GM06990 (cell line): ENCODE measurements around the gene SASH3.

Experiments used
- DNase-seq: peaks from one replicate; pipeline ENCODE4 v3.0.0-alpha.2; 2011; ENCODE audit not compliant: insufficient read length; ENCODE audit errors: extremely low read depth
- H3K27me3 ChIP-seq: replicated peaks from 2 replicates; pipeline ENCODE4 v1.6.0; 2011; ENCODE audit warnings: low read length; ENCODE audit not compliant: control insufficient read depth, insufficient read depth
- H3K36me3 ChIP-seq: 2 replicates; pipeline ENCODE4 v1.5.1; 2011; ENCODE audit warnings: low read length; ENCODE audit not compliant: control insufficient read depth, insufficient read depth
- H3K4me3 ChIP-seq: replicated peaks from 2 replicates; pipeline ENCODE4 v1.5.1; 2011; ENCODE audit warnings: low read depth, mild to moderate bottlenecking, control low read depth, low read length
- TF ChIP-seq, protein P1 (sequence below): IDR thresholded peaks from 2 replicates; pipeline ENCODE4 v1.5.1; 2011; ENCODE audit warnings: low read length, control low read depth, mild to moderate bottlenecking, inconsistent platforms; ENCODE audit not compliant: insufficient read depth, poor library complexity, severe bottlenecking

Gene SASH3

DNA sequence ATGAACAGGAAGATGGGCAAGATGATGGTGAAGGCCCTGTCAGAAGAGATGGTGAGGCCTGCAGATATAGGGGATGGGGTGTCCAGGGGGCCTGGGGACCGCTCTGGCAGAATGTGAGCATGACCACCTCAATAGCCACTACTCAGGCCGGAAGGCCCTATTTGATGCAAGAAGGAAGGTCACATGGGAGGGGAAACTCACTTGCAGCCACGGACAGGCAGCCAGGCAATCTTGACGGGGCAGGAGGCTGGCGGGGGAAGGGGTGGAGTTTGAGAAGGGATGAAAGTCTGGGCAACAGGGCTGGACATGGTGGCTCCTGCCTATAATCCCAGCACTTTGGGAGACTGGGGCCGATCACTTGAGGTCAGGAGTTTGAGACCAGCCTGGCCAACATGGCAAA, 8.8 kb downstream of the SASH3 start:
- Histone ChIP-seq H3K36me3 (peaks cover 52% of the 10 kb centered on the region), H3K4me3 (no peak overlapping the region), H3K27me3 (no peaks in the 10 kb centered on the region)
- TF ChIP-seq, protein P1, sequence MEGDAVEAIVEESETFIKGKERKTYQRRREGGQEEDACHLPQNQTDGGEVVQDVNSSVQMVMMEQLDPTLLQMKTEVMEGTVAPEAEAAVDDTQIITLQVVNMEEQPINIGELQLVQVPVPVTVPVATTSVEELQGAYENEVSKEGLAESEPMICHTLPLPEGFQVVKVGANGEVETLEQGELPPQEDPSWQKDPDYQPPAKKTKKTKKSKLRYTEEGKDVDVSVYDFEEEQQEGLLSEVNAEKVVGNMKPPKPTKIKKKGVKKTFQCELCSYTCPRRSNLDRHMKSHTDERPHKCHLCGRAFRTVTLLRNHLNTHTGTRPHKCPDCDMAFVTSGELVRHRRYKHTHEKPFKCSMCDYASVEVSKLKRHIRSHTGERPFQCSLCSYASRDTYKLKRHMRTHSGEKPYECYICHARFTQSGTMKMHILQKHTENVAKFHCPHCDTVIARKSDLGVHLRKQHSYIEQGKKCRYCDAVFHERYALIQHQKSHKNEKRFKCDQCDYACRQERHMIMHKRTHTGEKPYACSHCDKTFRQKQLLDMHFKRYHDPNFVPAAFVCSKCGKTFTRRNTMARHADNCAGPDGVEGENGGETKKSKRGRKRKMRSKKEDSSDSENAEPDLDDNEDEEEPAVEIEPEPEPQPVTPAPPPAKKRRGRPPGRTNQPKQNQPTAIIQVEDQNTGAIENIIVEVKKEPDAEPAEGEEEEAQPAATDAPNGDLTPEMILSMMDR = no peak
- no peak for DNase-seq

- Histone ChIP-seq H3K4me3 (no peak overlapping the region), H3K27me3 (no peaks in the 10 kb centered on the region), H3K36me3 (peaks cover 63% of the 10 kb centered on the region)
- TF ChIP-seq, protein P1 = no peak
- DNase-seq = no peak
These were observed 10.4 kb downstream of the SASH3 start for GRCh38 chrX:129790146-129790545.

DNA sequence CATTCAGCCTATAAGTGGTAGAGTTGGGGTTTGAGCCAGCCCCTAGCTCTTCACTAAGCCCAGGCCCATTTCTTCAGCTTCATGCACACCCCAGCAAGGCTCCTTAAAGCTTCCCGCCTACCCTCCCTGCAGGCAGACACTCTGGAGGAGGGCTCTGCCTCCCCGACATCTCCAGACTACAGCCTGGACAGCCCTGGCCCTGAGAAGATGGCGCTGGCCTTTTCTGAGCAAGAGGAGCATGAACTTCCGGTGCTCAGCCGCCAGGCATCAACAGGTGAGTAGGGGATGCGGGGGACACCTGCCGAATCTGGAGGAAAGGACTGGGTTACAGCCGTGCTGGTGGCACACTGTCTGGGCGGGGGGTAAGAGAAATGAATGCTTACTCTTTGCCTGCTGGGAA, 11.1 kb downstream of the SASH3 start:
- DNase-seq = no peak
- H3K27me3 ChIP-seq = no peaks in the 10 kb centered on the region
- H3K36me3 ChIP-seq = peaks cover 66% of the 10 kb centered on the region

DNA sequence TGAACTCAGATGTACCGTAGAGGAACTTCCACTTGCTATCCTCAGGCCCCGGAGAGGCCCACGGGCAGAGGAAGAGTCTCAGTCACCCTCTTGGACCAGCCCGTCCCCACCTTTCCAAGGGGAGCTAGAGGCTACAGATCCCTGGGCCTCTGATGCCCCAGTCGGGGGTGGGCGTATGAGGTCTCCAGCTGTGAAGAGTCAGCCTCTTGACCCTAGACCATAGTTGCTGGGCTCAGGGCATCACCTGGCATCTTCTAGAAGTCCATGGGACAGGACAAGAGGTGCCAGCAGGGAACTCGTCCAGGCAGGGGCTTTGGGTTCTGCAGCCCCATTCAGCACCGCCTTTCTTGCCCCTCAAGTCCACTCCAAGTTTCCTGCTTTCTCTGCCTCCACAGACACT, 11.6 kb downstream of the SASH3 start:
- Histone ChIP-seq H3K4me3 (no peak overlapping the region), H3K27me3 (no peaks in the 10 kb centered on the region), H3K36me3 (peaks cover 67% of the 10 kb centered on the region)
- DNase-seq = no peak
- TF ChIP-seq, protein P1 = no peak

More for the DNA sequence above, 11.1 kb downstream of the SASH3 start:
- no peak overlapping the region for H3K4me3 ChIP-seq
- TF ChIP-seq, protein P1 = no peak

GRCh38 chrX:129791961-129792570, 12.3 kb downstream of the SASH3 start:
- DNase-seq = no peak
- H3K27me3 ChIP-seq = no peaks in the 10 kb centered on the region
- H3K36me3 ChIP-seq = peaks cover 67% of the 10 kb centered on the region

More at GRCh38 chrX:129791961-129792570, 12.3 kb downstream of the SASH3 start:
- TF ChIP-seq, protein P1 = no peak
- no peak overlapping the region for H3K4me3 ChIP-seq
